ENCODE measurements around the gene ZNF438.

The ZNF438 gene

DNA sequence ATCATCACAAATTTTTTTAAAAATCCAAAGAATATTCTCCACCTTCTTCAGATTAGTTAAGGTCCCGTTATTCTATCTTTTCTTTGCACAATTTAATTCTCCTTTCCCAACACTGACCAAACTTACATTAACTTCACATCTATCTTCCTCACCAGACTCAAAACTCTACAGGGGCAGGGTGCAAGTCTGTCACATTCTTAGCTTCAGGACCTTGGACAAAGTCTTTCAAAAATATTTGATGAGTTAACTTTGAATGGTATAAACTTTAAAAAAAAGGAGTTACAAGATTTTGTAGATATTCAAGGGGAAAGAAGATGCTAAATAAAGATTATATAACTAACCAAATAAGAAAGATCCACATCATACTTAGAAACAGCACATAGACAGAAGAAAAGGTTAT is 132.7 kb downstream of the ZNF438 start:
- Mint-ChIP-seq H3K27ac (no peak overlapping the region), H3K36me3 (peaks cover 6% of the 10 kb centered on the region), H3K9me3 (peaks cover 14% of the 10 kb centered on the region), H3K27me3 (no peaks in the 10 kb centered on the region), H3K4me3 (no peak overlapping the region), H3K4me1 (no peaks in the 10 kb centered on the region)
- no peak for DNase-seq
- CTCF ChIA-PET, result no interaction called here

DNA sequence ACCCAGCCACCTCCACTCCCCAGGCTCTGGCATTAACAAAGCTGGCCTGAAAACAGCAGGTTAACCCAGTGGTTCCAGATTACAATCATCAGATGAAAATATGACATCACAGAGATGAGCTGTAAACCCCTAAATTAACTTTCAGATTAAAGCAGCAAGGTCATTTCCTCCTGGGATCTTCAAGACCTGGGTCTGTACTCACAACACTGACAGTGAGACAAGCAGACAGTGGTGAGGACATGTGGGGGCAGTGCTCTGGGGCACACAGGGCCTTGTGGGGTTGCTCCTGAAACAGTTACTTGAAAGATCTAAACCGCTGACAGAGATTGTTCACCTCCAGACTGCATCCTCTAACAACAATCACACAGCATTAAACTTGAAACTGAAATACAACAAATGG is 134.1 kb downstream of the ZNF438 start:
- Mint-ChIP-seq H3K36me3 (peaks cover 6% of the 10 kb centered on the region), H3K9me3 (peaks cover 14% of the 10 kb centered on the region), H3K4me3 (no peak overlapping the region), H3K27me3 (no peaks in the 10 kb centered on the region), H3K27ac (no peak overlapping the region), H3K4me1 (no peaks in the 10 kb centered on the region)
- DNase-seq, result no peak
- CTCF ChIA-PET, result no interaction called here

DNA sequence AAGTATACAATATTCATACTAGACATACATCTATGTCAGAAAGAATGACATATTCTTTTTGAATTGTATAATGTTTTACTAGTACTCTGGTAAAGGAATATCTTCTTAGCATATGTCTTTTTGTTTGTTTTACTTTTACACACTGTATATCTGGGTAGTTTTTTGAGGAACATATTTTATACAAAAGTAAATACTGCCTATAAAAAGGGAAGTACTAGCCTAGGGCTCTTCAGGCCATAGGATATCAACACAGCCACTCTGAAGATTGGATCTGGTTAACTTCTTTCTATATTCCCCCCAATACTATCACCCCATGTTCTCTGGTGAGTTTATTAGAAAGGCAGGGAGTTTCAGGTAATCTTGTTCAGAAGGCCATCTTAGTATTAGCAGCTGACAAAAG is 134.6 kb downstream of the ZNF438 start:
- Mint-ChIP-seq H3K9me3 (peaks cover 14% of the 10 kb centered on the region), H3K36me3 (peaks cover 4% of the 10 kb centered on the region), H3K4me3 (no peak overlapping the region), H3K27me3 (no peaks in the 10 kb centered on the region), H3K4me1 (no peaks in the 10 kb centered on the region), H3K27ac (no peak overlapping the region)
- CTCF ChIA-PET, result no interaction called here
- no peak for DNase-seq

DNA sequence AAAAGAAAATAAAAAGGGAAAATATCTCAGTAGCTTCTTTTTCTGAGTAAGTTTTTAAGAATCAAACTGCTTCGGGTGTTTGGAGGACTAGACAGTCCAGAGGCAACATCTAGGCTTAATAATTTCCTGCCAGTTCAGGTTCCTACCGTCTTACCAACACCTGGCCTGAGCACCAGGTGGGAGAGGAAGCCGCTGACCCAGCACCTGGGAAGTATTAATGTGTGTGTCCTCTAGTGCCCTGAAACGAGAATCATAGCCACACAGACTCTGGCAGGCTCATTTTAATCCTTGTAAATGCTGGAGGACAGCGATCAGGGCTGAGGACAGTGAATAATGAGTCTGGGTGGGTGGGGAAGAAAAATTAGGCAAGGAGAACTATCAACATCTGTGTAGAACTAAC is 137.4 kb downstream of the ZNF438 start:
- Mint-ChIP-seq H3K4me1 (no peaks in the 10 kb centered on the region), H3K4me3 (no peak overlapping the region), H3K9me3 (peaks cover 9% of the 10 kb centered on the region), H3K36me3 (peaks cover 2% of the 10 kb centered on the region), H3K27me3 (no peaks in the 10 kb centered on the region), H3K27ac (no peak overlapping the region)
- CTCF ChIA-PET, result interaction anchor here (0.7 kb wide), 1 partner anchor 189 kb away, joined by 3 read pairs; no protein-coding TSS in a partner anchor
- no peak for DNase-seq

DNA sequence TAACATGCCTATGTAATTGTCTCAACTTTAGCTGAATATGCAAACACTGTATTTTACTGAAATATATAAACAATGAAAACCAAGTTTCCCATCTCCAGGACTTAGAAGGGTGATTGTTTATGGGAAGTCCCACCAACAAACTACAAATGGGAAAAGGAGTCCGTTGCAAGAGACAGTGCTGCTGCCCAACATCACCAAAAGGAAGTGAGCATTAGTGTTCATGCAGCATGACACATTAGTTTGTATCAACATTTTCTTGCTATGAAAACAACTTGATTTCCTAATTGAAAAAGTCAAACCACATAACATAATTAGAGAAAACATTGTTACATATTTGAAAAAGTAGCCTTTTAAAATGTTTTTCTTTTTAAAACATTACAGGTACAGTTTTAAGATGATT is 138.5 kb downstream of the ZNF438 start:
- Mint-ChIP-seq H3K9me3 (peaks cover 3% of the 10 kb centered on the region), H3K27ac (no peak overlapping the region), H3K36me3 (peaks cover 2% of the 10 kb centered on the region), H3K4me1 (no peaks in the 10 kb centered on the region), H3K4me3 (no peak overlapping the region), H3K27me3 (no peaks in the 10 kb centered on the region)
- DNase-seq, result no peak
- CTCF ChIA-PET, result no interaction called here

DNA sequence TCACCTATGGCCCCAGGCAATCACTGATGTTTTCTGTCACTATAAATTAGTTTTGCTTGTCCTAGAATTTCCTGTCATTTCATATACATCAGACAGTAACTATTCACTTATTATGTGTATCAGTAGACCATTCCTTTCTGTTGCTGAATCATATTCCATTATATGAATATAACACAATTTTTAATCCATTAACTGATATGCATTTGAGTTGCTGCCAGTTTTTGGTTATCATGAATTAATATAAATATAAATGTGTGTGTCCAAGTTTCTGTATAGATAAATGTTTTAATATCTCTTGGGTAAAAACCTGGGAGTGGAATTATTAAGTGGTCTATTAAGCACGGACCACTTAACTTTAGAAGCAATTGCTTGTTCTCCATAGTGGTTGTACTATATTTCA is 143.8 kb downstream of the ZNF438 start:
- Mint-ChIP-seq H3K27ac (no peak overlapping the region), H3K36me3 (no peaks in the 10 kb centered on the region), H3K4me3 (no peak overlapping the region), H3K4me1 (no peaks in the 10 kb centered on the region), H3K27me3 (no peaks in the 10 kb centered on the region), H3K9me3 (no peaks in the 10 kb centered on the region)
- CTCF ChIA-PET, result no interaction called here
- no peak for DNase-seq

DNA sequence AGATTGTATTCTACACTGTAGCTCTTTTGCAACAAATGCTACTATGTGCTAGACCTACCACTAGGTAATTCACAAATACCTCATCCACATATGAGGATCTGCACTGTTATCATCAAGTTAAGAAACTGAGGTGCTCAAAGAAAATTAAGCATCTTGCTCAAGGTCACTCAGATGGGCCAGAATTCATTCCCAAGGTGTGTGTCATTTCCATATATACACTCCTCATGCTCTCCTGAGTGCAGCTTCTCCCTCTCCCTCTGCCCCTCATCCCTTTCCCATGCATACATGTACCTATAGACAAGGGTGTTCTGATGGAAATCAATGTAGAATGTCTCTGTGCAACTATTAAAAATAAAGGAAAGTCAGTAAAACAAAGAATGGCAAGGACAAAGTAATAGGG is 146.2 kb downstream of the ZNF438 start:
- Mint-ChIP-seq H3K27me3 (no peaks in the 10 kb centered on the region), H3K4me1 (no peaks in the 10 kb centered on the region), H3K4me3 (no peak overlapping the region), H3K36me3 (no peaks in the 10 kb centered on the region), H3K27ac (no peak overlapping the region), H3K9me3 (no peaks in the 10 kb centered on the region)
- CTCF ChIA-PET, result no interaction called here
- no peak for DNase-seq

DNA sequence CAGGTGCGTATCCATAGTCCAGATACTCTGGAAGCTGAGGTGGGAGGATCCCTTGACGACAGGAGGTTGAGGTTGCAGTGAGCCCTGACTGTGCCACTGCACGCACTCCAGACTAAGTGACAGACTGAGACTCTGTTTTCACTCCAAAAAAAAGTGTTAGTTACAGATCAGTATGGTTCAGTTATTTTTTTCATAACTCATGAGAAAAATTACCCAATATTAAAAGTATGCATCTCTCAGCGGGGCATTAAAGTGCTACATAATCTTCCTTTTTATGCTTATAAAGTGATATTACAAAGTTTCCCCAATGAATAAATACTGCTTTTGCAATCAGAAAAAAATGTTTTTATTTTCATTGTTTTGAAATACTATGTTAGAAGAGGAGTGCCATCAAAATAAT is 147.9 kb downstream of the ZNF438 start:
- Mint-ChIP-seq H3K27ac (no peak overlapping the region), H3K4me1 (no peaks in the 10 kb centered on the region), H3K9me3 (no peaks in the 10 kb centered on the region), H3K36me3 (no peaks in the 10 kb centered on the region), H3K27me3 (no peaks in the 10 kb centered on the region), H3K4me3 (no peak overlapping the region)
- DNase-seq, result no peak
- CTCF ChIA-PET, result no interaction called here

DNA sequence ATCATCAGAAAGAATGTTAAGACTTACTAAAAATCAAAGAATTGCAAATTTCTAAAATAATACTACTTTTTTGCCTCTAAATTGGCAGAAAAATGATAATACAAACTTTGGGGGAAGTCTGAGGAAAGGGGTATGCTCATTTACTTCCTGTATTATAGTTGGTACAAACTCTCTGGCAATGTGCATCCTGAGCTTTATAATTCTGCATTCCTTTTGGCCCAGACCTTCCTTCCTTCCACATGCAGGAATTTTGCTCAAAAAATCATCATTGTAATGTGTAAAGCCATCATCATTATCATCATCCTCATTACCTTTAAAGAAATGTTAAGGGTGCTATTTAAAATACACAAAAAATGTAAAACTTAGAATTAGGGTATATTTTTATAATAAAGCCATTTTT is 148.5 kb downstream of the ZNF438 start:
- Mint-ChIP-seq H3K4me1 (no peaks in the 10 kb centered on the region), H3K27me3 (no peaks in the 10 kb centered on the region), H3K9me3 (no peaks in the 10 kb centered on the region), H3K36me3 (no peaks in the 10 kb centered on the region), H3K27ac (no peak overlapping the region), H3K4me3 (no peak overlapping the region)
- CTCF ChIA-PET, result no interaction called here
- no peak for DNase-seq

DNA sequence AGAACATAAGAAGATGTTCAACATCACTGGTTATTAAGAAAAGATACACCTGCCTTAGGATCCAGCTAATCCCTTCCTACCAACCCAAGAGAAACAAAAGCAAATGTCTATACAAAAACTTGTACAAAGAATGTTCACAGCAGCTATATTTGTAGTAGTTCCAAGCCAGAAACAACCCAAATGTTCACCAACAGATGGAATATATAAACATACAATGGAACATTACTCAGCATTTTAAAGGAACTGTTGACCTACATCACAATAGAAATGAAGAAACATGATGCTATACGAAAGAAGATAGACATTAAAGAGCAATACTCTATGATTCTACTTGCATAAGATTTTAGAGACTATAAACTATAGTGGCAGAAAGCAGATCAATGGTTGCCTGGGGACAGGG is 149.4 kb downstream of the ZNF438 start:
- Mint-ChIP-seq H3K9me3 (no peaks in the 10 kb centered on the region), H3K27ac (no peak overlapping the region), H3K36me3 (no peaks in the 10 kb centered on the region), H3K4me1 (no peaks in the 10 kb centered on the region), H3K4me3 (no peak overlapping the region), H3K27me3 (no peaks in the 10 kb centered on the region)
- DNase-seq, result no peak
- CTCF ChIA-PET, result no interaction called here

DNA sequence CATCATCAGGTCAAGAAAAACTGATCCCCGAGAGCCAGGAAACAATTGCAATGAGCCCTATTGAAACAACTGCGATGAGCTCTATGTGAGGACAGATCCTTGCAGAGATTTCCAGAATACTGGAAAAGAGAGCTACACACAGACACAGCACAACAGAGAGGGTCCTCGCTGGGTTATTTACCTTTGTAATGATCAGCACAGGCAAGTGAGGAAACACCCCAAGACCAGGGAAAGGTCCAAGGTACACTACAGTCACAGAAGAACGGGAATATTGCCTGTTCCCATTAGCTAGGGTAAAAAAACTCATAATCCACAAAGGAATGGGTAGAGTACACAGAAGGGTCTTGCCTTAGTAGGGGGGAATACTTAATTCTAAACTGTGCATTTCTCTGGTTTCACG is 152.7 kb downstream of the ZNF438 start:
- no peaks in the 10 kb centered on the region for H3K4me1 Mint-ChIP-seq
- H3K36me3 Mint-ChIP-seq, result no peaks in the 10 kb centered on the region
- no peak for DNase-seq
- no peaks in the 10 kb centered on the region for H3K9me3 Mint-ChIP-seq
- H3K27me3 Mint-ChIP-seq, result no peaks in the 10 kb centered on the region
- CTCF ChIA-PET, result no interaction called here
- no peak overlapping the region for H3K27ac Mint-ChIP-seq
- H3K4me3 Mint-ChIP-seq, result no peak overlapping the region

DNA sequence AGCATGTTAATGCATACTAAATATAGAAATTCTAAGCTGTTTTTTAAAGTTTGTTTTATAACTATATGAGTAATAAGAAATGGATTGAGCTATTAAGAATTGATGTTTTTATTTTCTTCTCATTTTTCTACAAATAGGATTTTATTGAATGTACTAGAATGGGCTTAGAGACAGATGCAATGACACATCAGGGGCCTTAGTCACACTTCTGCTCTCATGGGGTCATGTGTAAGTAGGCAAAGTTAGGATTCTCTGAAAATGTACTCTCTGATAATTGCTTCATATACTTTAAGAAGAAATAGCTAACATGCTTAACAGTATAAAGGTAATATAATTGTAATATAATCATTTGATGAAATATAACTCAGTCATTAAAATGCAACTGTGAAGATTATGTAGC is 154.6 kb downstream of the ZNF438 start:
- no peak for DNase-seq
- H3K27ac Mint-ChIP-seq, result no peak overlapping the region
- H3K4me1 Mint-ChIP-seq, result no peaks in the 10 kb centered on the region
- no peaks in the 10 kb centered on the region for H3K9me3 Mint-ChIP-seq
- no peak overlapping the region for H3K4me3 Mint-ChIP-seq
- no peaks in the 10 kb centered on the region for H3K36me3 Mint-ChIP-seq
- CTCF ChIA-PET, result interaction anchor here (0.6 kb wide), 1 partner anchor 1148 kb away, joined by 3 read pairs; no protein-coding TSS in a partner anchor
- no peaks in the 10 kb centered on the region for H3K27me3 Mint-ChIP-seq

DNA sequence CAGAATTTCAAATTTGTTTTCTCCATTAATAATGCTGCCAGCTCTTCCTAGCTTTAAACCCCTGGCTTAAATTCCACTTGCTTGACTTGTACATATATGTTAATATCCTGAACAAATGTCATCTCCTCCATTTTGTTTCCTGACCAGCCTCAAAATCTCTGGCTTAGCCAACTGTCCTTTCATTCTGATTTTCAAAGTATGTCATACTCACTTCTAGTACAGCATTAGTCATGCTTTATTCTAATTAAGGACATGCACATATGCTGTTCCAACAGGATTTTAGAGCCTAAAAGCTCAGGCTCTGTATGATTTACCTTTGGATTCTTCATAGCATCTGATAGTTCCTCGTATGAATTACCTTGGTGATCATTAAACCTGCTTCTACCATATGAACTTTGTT is 158.3 kb downstream of the ZNF438 start:
- H3K36me3 Mint-ChIP-seq, result no peaks in the 10 kb centered on the region
- H3K27ac Mint-ChIP-seq, result no peak overlapping the region
- no peaks in the 10 kb centered on the region for H3K4me1 Mint-ChIP-seq
- H3K9me3 Mint-ChIP-seq, result no peaks in the 10 kb centered on the region
- no peaks in the 10 kb centered on the region for H3K27me3 Mint-ChIP-seq
- CTCF ChIA-PET, result no interaction called here
- DNase-seq, result no peak
- H3K4me3 Mint-ChIP-seq, result no peak overlapping the region

DNA sequence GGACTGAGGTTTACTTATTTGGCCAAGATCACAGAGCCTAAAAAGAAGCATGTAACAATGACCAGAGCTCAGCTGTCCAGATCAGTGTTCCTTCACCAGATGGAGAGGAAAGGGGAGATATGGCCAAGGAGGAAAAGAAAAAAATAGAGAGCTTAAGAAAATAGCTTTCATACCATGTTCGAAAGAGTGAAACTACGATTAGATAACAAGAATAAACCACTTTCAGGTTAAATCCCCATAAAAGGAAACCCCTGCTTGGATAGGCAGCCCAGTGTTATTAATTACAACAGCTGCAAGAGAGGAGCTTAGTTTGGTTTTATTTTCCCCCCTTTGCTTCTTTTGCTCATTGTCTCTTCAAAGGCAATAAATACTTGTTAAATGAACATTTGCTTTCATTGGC is 160.8 kb downstream of the ZNF438 start:
- H3K9me3 Mint-ChIP-seq, result no peaks in the 10 kb centered on the region
- H3K27me3 Mint-ChIP-seq, result no peaks in the 10 kb centered on the region
- no peaks in the 10 kb centered on the region for H3K36me3 Mint-ChIP-seq
- CTCF ChIA-PET, result no interaction called here
- H3K4me3 Mint-ChIP-seq, result no peak overlapping the region
- no peak overlapping the region for H3K27ac Mint-ChIP-seq
- no peak for DNase-seq
- no peaks in the 10 kb centered on the region for H3K4me1 Mint-ChIP-seq

DNA sequence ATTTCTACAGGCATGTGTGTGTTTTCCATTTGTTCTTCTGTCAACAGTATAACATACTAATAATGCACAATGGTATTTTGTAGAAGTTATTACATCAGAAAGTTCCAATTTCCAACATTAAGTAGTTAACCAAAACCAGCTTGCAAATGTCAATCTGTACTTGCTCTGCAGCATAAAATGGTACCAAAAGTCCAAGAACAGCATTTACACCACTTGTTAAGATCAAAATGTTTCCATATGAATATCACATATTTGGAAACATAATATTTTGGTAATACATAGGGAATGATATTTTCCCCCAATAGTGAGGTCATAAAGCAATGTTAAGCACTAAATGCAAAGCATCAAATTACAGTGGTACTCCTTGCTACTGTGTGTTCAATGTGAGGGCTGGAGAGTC is 162.1 kb downstream of the ZNF438 start:
- Mint-ChIP-seq H3K27me3 (no peaks in the 10 kb centered on the region), H3K4me3 (no peak overlapping the region), H3K9me3 (no peaks in the 10 kb centered on the region), H3K36me3 (no peaks in the 10 kb centered on the region), H3K27ac (no peak overlapping the region), H3K4me1 (no peaks in the 10 kb centered on the region)
- CTCF ChIA-PET, result no interaction called here
- DNase-seq, result no peak

DNA sequence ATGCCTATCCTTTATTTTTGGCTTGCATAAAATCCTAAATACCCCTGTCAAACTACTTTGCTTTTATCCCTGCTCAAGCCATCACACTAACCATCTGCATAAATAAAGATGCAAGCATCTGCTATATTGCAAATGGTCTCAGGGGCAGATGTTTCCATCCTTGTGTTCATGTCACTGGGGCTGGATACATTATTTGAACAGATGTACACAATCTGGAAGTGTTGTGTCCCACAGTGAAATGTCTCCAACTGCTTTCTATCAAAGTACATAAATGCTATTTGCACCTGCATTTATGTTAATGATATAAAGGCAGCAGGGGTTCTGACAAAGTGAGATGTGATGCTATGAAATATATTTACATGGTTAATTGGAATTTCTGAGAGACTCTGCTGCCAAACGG is 163.1 kb downstream of the ZNF438 start:
- H3K9me3 Mint-ChIP-seq, result no peaks in the 10 kb centered on the region
- CTCF ChIA-PET, result no interaction called here

More for the DNA sequence above, 163.1 kb downstream of the ZNF438 start:
- no peaks in the 10 kb centered on the region for H3K36me3 Mint-ChIP-seq
- no peaks in the 10 kb centered on the region for H3K27me3 Mint-ChIP-seq
- H3K4me1 Mint-ChIP-seq, result no peaks in the 10 kb centered on the region
- no peak for DNase-seq
- H3K4me3 Mint-ChIP-seq, result no peak overlapping the region
- H3K27ac Mint-ChIP-seq, result no peak overlapping the region

Measured in activated naive CD4-positive, alpha-beta T cell treated with anti-CD3 and anti-CD28 coated beads, Interleukin-2, amount 10 ng/mL, durations not matched to agents 7 days and 5 days (primary cell).